ENCODE data around the gene CREBL2.
"Not testable (repeated sequence)": the region's sequence is repeated elsewhere in the genome, so short reads cannot be mapped to it uniquely, and the experiment has no call there.

Gene CREBL2

DNA sequence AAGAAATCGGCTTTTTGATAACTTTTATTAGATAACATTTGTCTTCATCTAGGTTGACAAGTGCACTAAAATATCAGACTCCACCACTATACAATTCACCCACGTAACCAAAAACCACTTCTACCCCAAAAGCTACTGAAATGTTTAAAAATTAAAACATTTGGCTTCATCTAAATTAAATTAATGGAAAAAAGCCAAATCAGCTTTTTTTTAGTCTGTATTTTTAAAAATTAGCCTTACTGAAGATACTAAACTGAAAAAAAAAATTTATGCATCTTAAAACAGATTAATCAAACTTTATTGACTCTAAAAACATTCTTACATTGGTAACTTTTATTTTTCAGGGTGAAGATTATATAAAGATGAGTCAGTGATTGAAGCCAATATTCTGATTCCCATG is 30.0 kb downstream of the CREBL2 start:
- DNase-seq = no peak

DNA sequence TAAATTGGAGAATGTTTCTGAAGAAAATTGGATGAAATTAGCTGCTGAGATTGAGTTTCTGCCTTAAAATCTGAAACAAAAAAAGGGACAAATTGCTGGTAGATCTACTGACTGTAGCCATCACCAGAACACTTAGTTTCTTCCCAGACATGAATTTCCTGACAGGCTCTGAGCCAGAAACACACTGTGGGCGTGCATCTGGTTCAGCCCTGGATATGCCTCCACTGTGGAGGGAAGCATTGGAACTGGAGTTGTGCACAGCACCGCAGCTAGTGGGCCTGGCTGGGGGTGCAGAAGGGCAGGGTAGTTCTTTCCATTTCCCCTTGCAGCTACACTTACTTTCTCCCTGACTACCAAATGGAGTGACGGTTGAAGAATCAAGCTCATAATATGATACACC is 31.2 kb downstream of the CREBL2 start:
- no peak for DNase-seq

DNA sequence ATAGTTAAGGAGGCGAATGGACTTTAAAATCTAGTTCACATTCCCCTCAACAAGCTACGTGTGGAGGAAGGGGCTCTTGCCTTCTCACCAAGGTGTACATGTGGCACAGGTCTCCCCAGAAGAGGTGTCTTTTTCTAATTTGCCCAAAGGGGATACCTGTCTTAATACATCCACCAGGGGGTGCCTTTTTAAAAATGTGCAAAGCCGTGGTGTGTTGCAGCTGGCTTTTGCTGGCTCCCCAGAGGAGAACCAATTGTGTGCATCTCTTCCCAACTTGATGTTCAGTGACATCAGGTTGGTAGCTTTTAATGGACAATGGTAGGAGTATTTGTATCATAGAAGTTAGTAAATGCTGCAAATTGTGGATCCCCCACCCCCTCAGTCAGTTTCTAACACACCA is 33.8 kb downstream of the CREBL2 start:
- peak; percentile 2 to 34 (median 7) for DNase-seq

GRCh38 chr12:12645968-12646367 is 34.3 kb downstream of the CREBL2 start:
- DNase-seq = not testable (repeated sequence)

DNA sequence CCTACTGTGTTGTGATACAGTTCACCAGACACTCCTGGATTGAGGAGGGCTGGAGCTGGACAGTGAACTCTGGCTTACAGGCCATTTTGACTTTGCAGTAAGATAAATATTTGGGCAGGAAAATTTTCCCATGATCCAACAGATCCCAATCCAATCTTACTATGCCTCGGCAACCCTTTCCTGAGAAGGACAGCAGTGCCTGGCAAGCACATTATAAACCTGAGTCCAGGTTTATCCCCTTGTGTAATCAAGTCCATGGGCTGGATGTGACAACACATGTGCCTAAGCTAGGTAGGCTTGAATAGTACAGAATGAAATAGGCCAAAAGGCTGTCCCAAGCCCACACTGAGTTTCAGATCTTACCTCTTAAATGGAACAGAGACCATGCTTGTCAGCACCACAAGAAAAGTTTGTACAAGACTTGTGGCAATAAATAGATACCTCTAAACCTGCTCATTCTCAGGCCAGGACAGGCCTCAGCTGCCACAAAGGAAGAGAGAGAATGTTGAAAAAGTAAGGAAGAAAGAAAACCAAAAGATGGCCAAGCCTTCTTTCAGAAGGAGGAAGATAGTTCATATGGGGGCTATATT is 34.9 kb downstream of the CREBL2 start:
- DNase-seq = no peak

DNA sequence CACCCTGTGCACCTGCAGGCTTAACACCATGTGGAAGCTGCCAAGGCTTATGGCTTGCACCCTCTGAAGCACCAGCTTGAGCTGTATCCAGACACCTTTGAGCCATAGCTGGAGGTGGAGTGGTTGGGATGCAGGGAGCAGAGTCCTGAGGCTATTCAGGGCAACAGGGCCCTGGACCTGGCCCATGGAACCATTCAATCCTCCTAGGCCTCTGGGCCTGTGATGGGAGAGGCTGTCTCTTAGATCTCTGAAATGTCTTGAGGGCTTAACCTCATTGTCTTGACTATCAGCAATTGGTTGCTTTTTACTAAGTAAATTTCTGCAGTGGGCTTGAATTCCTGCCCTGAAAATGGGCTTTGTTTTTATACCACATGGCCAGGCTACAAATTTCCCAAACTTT is 36.6 kb downstream of the CREBL2 start:
- DNase-seq = no peak

GRCh38 chr12:12648951-12649650 is 37.4 kb downstream of the CREBL2 start:
- DNase-seq = no peak

GRCh38 chr12:12651752-12652151 is 40.1 kb downstream of the CREBL2 start:
- no peak for DNase-seq

GRCh38 chr12:12652704-12653103 is 41.0 kb downstream of the CREBL2 start:
- DNase-seq = not testable (repeated sequence)

GRCh38 chr12:12653922-12654321 is 42.2 kb downstream of the CREBL2 start:
- no peak for DNase-seq

DNA sequence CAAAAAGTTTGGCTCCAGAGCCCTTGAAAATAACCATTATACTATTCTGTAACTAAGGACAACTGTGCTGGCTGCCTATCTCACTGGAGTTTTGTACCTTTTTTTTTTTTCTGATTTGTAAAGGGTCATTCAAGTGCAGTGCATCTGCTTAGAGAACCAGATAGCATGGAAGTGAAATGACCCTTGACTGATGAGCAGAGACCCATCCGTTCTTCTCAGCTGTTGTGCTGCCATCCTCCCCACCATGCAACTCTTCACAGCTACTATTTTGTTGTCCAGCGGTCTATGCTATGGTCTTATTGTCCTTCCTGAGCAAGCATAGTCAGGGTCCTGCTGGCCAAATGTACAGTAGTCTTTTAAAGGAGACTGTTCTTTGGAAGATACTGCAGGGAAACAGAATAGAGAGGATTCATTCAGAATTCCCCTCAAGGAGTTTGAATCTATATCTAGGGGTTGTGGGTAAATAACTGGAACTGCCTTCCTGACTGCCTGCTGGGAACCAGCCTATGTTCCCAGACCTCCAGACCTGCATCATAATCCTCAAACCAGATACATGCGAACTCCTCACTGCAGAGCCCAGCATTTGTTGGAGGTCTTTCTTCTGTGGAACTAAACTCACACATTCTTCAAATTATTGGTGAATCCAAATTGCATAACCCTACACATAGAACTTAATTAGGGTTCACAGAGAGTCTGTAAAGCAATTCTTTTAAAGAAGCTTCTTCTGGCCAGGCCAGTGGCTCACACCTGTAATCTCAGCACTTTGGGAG is 43.2 kb downstream of the CREBL2 start:
- DNase-seq = peak in 1 of 3 experiments; percentile 12

DNA sequence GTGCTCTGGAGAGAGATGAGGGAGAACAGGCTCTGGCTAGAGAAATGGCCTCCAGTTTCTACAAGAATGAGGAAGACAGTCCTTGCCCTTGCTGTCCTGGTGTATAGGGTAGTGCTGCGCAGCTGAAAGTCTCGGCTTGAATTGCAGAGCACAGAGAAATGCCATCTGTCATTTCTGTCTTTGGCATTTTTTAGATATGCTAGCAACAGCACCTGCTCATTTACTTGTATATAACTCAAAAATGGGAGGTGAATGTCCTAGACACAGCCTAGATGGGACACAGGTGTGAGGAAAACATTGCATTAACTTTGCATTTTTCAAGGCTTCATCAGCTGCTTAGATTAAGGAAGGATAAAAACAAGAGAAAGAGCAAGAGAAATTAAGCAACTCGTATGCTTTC is 48.5 kb downstream of the CREBL2 start:
- no peak for DNase-seq

- no peak for DNase-seq
Measured at GRCh38 chr12:12661086-12661856, 49.6 kb downstream of the CREBL2 start.

GRCh38 chr12:12663644-12664294 is 52.1 kb downstream of the CREBL2 start:
- no peak for DNase-seq

DNA sequence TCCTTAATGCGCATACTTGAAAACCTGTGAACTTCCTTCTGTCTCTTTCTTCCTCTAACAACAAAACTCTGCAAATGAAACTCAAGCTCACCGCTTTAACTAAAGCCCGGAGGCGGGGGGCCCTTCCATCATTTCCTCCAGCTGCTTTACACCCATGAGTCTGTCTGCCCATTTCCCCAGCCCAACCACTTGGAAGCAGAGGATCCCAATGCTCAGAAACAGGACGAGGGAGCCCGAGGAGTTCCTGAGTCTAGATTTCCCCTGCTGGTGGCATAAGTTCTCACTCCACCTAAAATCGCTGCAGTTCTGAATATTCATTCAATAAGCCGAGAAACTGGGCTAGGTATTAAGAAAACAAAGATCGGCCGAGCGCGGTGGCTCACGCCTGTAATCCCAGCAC is 53.5 kb downstream of the CREBL2 start:
- no peak for DNase-seq

- no peak for DNase-seq
Measured at GRCh38 chr12:12668005-12668404, 56.3 kb downstream of the CREBL2 start.

DNA sequence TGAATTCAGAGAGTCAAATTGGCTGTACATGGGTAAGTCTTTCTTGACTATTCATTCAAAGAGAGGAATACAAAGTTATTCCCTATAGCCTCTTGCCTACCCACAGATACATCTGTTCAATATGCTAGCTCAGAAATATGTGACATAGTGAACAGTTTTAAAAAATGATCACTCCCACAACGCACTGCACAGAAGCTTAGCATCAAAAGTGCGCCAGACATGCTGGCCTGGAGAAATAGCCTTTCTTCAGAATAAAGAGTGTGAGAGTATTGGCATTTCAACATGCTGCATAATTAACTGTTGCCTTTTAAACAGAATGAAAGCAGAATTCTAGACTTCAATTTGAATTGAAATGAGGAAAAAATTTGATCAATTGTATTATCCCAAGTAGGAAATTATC is 57.3 kb downstream of the CREBL2 start:
- DNase-seq = no peak

- DNase-seq = no peak
Measured at GRCh38 chr12:12671850-12672660, 60.4 kb downstream of the CREBL2 start.

GRCh38 chr12:12673296-12673695 is 61.6 kb downstream of the CREBL2 start:
- no peak for DNase-seq

GRCh38 chr12:12676605-12677004 is 64.9 kb downstream of the CREBL2 start:
- DNase-seq = peak in 1 of 3 experiments; percentile 51

DNA sequence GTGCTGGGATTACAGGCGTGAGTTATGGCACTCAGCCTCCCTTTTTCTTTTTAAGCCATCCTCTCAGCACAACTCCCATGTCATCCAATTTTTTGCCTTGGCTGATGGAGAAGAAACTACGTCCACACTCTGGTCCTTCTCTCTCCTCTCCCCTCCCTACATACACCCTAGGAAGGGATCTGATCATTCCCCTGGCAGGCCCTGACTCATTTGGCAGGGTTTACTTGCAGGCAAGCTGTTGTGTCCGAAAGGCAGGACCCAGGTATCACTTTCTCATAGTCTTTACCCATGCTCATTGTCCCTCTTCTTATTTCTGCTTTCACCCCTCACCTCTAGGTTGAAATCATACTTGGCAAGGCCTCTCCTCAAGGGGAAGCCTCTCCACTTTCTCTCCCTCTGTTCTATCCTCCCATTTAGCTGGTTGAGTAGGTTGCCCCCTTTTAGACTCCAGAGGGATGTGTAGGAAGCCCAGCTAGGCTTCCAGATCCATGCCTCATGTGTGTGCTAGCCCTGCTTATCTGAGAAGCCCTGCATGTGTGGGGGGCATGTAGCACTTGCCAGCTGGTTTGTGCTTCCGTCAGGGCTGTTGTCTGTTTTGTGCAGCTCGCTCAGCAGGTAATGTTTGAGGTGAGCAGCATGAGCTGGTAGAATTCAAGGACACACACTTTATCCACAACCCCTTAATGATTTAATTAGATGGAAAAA is 69.5 kb downstream of the CREBL2 start:
- DNase-seq = peak in 2 of 3 experiments; percentile 67 to 84

Data from NCI-H1417 (cell line).